Cardiac muscle cell (in vitro differentiated cells and primary cell): ENCODE measurements around the gene HOTAIR. TPM values are rescaled to one million over a fixed set of nuclear protein-coding genes. Genes with fewer than 3 reads are reported as not detected.

Source experiments
- DNase-seq, 2 donors: peaks; one replicate each; pipeline versions ENCODE4 v3.0.0 to v3.0.0-alpha.2; 2010 to 2017; ENCODE audit warnings: low read depth in 1 of 2, low spot score in 1 of 2
- H3K27ac ChIP-seq: fragments of 200-600 bp; sonication (generic); 2 replicates; pipeline ENCODE4 v1.5.1; 2016
- H3K27me3 ChIP-seq: fragments of 200-600 bp; sonication (generic); 2 replicates; pipeline ENCODE4 v1.6.0; 2016; ENCODE audit warnings: control low read depth
- H3K36me3 ChIP-seq: fragments of 200-600 bp; sonication (generic); 2 replicates; pipeline ENCODE4 v1.5.1; 2016; ENCODE audit warnings: control low read depth
- H3K4me1 ChIP-seq: fragments of 200-600 bp; sonication (generic); 2 replicates; pipeline ENCODE4 v1.8.1; 2017; ENCODE audit warnings: low read depth, mild to moderate bottlenecking, mixed run types
- H3K4me3 ChIP-seq: fragments of 200-600 bp; sonication (generic); 2 replicates; pipeline ENCODE4 v1.5.1; 2016; ENCODE audit warnings: mild to moderate bottlenecking
- H3K9me3 ChIP-seq: fragments of 200-600 bp; sonication (generic); 2 replicates; pipeline ENCODE4 v1.5.1; 2017; ENCODE audit warnings: low read depth, mild to moderate bottlenecking, control low read depth
- CTCF ChIP-seq: IDR thresholded peaks from 2 replicates; pipeline ENCODE4 v1.5.1; 2012; ENCODE audit warnings: low read depth, mild to moderate bottlenecking, low read length
- polyA plus RNA-seq: library from polyadenylated mRNA; unstranded; fragments of >200 nt; fragmentation: Nextera tagmentation; extraction: Ambion mirVana; gene quantifications from 2 replicates; pipeline ENCODE4 v1.2.1, GENCODE V29; 2016
- total RNA-seq: library from RNA; depleted of rRNA; stranded (reverse); fragments of >200 nt; gene quantifications from 2 replicates; pipeline ENCODE4 v1.2.3, GENCODE V29; 2016

The HOTAIR gene
- total and polyA plus RNA-seq, 2 experiments from 2014 or later, result not detected

- H3K27me3 ChIP-seq, result peaks cover 100% of the 10 kb centered on the region
- H3K4me1 ChIP-seq, result no peaks in the 10 kb centered on the region
- no peak overlapping the region for H3K27ac ChIP-seq
- no peak overlapping the region for H3K4me3 ChIP-seq
- no peak for DNase-seq
- no peak for TF ChIP-seq CTCF
- H3K9me3 ChIP-seq, result no peaks in the 10 kb centered on the region
- no peaks in the 10 kb centered on the region for H3K36me3 ChIP-seq
Measured at GRCh38 chr12:54011665-54012532, 37.1 kb upstream of the HOTAIR start.

DNA sequence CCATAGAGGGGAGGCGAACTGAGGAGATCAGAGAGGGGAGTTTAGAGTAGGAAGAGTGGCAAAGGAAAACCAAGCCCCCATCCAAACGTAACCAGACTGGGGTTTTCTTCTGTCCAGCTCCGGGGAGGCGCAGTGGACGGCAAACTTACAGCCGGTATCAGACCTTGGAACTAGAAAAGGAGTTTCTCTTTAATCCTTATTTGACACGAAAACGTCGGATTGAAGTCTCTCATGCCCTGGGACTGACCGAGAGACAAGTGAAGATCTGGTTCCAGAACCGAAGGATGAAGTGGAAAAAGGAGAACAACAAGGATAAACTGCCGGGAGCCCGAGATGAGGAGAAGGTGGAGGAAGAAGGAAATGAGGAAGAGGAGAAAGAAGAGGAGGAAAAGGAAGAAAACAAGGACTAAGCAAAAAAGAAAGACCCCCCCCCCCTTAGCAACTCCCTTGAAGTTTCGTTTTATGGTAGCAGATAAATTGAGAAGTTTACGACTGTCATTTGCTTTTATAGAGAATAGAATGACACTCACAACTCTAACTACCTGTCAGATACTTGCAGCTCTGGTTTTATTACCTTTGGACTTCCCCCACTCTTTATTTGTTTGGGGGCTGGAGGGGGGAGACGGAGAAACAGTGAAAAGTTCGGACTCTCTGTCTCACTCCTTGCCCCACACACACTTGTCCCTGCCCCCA is 36.4 kb upstream of the HOTAIR start:
- H3K36me3 ChIP-seq, result no peaks in the 10 kb centered on the region
- H3K27me3 ChIP-seq, result peaks cover 100% of the 10 kb centered on the region
- no peaks in the 10 kb centered on the region for H3K4me1 ChIP-seq
- H3K9me3 ChIP-seq, result no peaks in the 10 kb centered on the region
- no peak for DNase-seq
- no peak for TF ChIP-seq CTCF
- H3K27ac ChIP-seq, result no peak overlapping the region
- no peak overlapping the region for H3K4me3 ChIP-seq

- Histone ChIP-seq H3K4me3 (no peak overlapping the region), H3K4me1 (no peaks in the 10 kb centered on the region), H3K27me3 (peaks cover 100% of the 10 kb centered on the region), H3K9me3 (no peaks in the 10 kb centered on the region), H3K36me3 (no peaks in the 10 kb centered on the region), H3K27ac (no peak overlapping the region)
- DNase-seq, result no peak
- TF ChIP-seq CTCF, result no peak
Measured at GRCh38 chr12:54010053-54010971, 35.6 kb upstream of the HOTAIR start.

- no peak for TF ChIP-seq CTCF
- Histone ChIP-seq H3K27me3 (peaks cover 100% of the 10 kb centered on the region), H3K4me1 (no peaks in the 10 kb centered on the region), H3K9me3 (no peaks in the 10 kb centered on the region), H3K4me3 (peak overlapping the region; percentile 16), H3K27ac (no peak overlapping the region), H3K36me3 (no peaks in the 10 kb centered on the region)
- no peak for DNase-seq
Measured at GRCh38 chr12:54009171-54010052, 34.7 kb upstream of the HOTAIR start.

DNA sequence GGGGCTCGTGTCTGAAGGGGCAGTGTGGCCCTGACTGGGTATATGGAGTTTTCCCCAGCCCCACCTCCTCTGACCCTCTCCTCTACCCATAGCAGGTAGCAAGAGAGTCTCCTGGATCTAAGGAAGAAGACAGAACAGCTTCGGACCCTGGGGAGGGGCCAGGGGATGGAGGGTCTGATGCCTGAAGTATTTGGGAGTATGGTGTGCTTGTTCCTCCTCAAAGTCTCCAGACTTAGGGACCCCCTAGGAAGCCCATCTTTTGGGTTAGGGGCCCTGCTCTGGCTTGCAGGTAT is 33.5 kb upstream of the HOTAIR start:
- H3K4me1 ChIP-seq, result no peaks in the 10 kb centered on the region
- no peak for DNase-seq

More for the DNA sequence above, 33.5 kb upstream of the HOTAIR start:
- Histone ChIP-seq H3K27ac (no peak overlapping the region), H3K9me3 (no peaks in the 10 kb centered on the region), H3K36me3 (no peaks in the 10 kb centered on the region), H3K27me3 (peaks cover 100% of the 10 kb centered on the region), H3K4me3 (no peak overlapping the region)
- no peak for TF ChIP-seq CTCF
